Cardiac septum (tissue), 1 donor: ENCODE measurements around the gene CPD. TPM values are rescaled to one million over a fixed set of nuclear protein-coding genes. Genes with fewer than 3 reads are reported as not detected.
"Not testable (repeated sequence)": the region's sequence is repeated elsewhere in the genome, so short reads cannot be mapped to it uniquely, and the experiment has no call there.

Experiments
- DNase-seq: peaks from one replicate; pipeline ENCODE4 v3.0.0-alpha.2; 2020; ENCODE audit warnings: low spot score
- intact Hi-C: fragments of 100-400 bp; cut with DNase I; formaldehyde crosslinking; loops from one replicate; pipeline ENCODE4 v1.14.0; 2022
- long read RNA-seq: library from polyadenylated mRNA; unstranded; transcript quantifications from one replicate; pipeline ENCODE4 v2.0.0, GENCODE V29; 2021
- total RNA-seq: library from RNA; stranded (reverse); fragmentation: NEBNext Ultra II Directional; extraction: Animal tissue kit (Norgen Biotek cat#: 25700); gene quantifications from one replicate; pipeline ENCODE4 v1.2.1, GENCODE V29; 2021
- donor health status: DM: no; HTN: no; CAD: no.

Gene CPD
- 20.7 TPM for total RNA-seq
- long read RNA-seq, full-length matches to known transcripts = 4 of 16 reads
- long read RNA-seq, partial matches to known transcripts = 5 of 16 reads
- long read RNA-seq, other reads (novel, unspliced or antisense) = 7 of 16 reads

DNA sequence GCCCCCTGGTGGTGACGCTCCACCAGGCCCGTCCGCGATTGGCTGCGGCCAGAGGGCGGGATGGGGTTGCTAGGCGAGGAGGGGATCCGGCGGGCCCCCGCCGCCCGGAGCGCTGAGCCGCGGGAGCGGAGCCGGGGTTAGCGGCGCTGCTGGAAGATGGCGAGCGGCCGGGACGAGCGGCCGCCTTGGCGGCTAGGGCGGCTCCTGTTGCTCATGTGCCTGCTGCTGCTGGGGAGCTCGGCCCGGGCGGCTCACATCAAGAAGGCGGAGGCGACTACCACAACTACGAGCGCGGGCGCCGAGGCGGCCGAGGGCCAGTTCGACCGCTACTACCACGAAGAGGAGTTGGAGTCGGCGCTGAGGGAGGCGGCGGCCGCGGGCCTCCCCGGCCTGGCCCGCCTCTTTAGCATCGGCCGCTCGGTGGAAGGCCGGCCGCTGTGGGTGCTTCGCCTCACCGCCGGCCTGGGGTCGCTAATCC lies at the start of gene CPD:
Gene CPD, plus strand, starts transcription at position 103 of the 478 bp plus-strand sequence. Its CDS starts 54 bp downstream, at position 157.
- DNase-seq = peak; percentile 99
- intact Hi-C loops = loop anchor here (2.0 to 5.0 kb wide), 3 partner anchors 38 to 98 kb away; partner anchors contain the start of genes BLMH and GOSR1

DNA sequence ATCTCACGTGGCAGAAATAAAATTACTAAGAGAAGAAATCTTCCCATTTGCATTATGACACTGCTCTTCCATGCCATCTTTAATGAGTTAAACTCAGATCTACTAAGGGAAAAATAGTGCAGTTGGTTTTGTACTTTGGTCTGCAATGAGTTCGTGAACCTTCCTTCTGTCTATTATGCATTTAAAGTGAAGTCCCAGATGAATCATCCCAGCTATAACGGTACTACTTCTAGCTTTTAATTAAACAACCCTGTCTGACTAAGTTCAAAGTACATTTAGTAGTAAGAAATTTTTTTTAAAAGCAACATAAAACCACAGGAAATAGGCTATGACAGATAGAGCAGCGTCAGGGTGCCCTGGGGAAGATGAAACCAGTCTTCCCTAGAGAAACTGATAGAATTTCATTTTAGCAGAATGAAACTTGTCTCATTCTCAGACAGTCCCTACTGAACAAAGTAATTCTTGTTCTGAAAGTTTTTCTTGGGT lies 46.6 kb upstream of the CPD start:
- intact Hi-C loops = no loop called here
- DNase-seq = no peak

DNA sequence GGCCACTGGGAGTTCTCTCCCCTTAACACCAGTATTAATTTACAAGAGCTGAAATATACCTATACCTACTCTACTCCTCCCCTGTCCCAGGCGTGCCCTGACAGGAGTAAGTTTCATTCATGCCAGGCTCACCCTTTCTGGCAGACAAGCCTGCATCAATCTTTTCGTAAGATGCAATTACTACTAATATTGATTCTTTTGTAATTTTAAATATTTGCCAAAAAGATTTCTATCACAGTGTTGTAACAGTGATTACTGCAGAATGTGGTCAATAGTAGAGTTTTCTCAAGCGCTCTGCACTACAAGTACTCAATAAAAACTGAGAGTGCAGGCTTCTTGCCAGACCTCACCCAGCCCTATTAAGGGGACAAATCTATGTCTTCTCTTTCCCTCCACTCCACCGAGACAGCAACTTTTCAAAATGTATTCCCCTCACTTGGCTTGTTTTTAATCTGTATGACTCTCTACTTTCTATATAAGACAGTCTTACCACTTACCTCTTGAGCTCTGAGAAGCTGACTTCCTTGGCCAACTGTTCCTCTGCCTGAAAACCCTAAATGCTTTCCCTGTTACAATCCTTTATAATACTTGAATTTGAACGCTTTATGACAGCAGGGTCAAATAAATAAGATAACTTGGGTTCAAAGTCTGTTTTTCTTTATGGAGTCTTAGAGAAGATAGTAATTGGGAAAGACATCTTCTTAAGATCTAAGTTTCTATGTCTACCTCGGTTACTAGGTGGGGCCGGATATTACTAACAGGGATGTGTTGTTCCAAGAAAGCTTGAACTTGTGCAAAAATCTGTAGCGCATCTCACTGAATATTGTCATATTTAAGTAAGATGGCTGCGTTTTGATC lies 45.0 kb upstream of the CPD start, which contains the start of gene TMIGD1:
Gene TMIGD1, minus strand, starts transcription at position 555 of the 858 bp plus-strand sequence. CDS start 1,924 bp downstream, outside the sequence.
- intact Hi-C loops = no loop called here
- DNase-seq = no peak

DNA sequence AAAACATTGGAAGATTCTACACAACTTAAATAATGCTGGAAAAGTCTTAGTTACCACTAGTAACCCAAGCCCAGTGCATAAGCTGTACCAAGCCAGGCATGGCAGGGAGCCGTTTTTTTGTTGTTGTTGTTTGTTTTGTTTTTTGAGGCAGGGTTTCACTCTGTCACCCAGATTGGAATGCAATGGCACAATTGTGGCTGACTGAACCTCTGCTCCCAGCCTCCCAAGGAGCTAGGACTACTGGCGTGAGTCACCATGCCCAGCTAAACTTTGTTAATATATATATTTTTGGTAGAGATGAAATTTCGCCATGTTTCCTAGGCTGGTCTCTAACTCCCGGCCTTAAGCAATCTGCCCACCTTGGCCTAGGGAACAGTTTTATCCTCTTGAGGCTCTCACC lies 44.3 kb upstream of the CPD start:
- intact Hi-C loops = no loop called here
- no peak for DNase-seq

DNA sequence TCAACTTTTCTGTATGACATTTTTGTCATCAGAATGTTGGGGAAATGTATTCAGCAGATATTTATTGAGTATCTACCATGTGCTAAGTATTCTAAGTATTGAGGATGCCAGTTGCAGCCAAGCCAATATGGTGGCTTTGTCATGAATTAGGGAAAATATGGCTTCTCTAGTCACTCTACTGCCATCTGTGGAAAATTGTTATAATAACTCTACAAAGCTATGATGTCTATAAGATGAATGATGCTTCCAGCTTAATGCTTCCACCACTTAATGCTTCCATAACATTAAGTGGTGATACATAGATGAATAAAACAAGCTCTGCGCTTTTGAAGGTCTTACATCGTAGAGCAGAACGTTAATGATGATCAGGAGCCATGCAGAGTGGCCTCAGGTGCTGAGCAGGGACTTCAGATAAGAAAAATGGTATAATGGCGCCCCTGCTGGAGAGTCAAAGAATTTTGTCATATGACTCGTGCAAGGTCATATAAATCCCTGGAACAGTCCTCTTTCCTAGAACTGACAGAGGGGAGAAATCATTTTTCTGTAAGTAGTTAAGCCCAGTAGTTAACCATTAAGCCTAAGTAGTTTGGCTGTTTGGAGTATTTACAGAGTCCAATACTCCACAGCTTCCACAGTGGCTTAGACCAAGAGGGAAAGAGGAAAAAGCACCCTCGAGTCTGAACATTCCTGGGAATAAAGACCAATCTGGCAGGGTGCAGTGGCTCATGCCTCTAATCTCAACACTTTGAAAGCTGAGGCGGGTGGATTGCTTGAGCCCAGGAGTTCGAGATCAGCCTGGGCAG lies 42.2 kb upstream of the CPD start:
- intact Hi-C loops = no loop called here
- DNase-seq = no peak

DNA sequence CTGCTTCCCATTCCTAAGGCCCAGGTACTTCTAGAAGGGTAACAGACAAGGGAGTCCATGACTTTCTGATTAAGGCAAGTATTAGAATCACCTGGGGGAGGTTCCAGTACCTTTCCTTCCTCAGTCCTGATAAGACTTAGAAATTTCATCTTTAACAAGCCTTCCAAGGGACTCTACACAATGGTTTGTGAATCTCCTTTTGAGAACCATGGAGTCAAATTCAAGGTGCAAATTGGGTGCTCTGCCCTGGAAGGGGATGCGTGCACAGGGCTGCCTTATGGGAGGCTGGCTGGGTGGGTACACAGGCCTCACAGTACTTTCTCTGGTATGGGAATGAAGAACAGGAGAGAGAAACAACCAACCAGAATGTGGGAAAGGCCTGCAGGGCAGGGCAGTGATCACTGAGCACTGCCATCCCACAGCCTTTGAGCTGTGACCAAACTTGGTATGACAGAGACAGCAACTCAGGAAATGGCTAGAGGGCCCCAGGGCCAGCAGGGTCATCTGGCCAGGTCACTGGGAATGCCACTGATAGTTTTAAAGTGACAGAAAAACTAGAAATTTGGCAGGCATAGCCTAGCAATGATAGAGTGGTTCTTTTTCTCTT lies 41.2 kb upstream of the CPD start:
- intact Hi-C loops = no loop called here
- DNase-seq = no peak

DNA sequence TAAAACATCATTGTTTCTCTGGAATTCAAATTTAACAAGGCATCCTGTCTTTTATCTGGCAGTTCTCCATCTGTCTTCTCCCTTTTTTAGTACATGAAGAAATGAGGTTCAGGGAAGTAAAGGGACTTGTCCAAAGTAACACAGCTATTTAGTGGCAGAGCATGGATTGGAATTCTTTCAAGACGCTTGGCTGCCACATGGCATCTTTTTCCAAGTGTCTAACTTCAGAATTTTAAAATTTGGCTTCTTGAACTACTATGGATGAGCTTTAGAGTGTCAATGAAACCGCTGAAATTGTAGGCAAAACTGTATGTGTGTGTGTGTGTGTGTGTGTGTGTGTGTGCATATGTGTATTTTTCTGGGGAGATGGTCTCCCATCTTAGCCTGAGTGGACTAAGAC lies 39.6 kb upstream of the CPD start:
- intact Hi-C loops = no loop called here
- no peak for DNase-seq

DNA sequence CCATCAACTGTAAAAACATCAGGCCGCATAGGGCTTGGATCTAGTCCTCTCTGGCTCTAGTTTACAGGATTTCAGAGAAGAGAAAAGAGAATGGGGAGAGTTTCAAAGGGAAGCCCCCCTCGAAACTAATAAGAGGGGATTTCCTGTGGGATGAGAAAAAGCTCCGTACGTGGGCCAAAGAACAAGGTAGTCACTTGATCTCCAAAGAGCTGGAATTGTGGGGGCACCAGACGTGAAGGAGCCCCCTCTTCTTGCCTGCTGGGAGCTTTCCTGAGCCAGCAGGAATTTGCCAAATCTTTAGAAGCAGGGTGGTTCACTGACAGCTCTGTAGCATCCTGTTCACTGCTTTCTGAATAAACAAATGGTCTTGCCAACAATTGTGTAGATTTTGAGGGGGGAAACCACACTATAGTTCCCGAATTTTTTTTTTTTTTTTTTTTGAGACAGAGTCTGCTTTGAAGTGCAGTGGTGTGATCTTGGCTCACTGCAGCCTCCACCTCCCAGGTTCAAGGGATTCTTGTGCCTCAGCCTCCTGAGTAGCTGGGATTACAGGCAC lies 37.8 kb upstream of the CPD start:
- intact Hi-C loops = loop anchor here (2.0 to 10.0 kb wide), 3 partner anchors 38 to 204 kb away; partner anchors contain the start of genes CPD and GOSR1
- no peak for DNase-seq

DNA sequence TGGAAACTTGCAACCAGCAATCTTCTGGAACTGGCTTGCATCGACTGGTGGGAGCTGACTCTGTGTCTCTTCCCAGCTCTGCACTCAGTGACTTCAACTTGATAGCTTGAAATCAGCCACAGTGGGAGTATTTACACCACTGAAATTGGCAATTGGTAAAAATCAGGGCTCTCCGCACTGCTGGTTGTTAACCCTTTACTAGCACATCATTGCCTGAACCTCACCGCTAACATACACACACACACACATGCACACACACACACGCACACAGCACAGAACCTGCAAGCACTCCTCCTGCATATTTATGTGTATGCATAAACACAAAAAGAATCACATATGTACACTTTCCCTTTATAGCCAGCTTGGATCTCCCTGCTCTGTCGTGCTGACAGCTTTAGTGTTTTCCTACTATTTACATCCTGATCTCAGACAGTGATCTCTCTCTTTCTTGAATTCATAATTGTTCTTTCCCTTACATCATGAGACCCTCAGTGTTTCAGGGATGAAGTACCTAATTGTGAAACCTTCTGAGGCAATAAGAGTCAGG lies 37.0 kb upstream of the CPD start:
- no peak for DNase-seq
- intact Hi-C loops = loop anchor here (2.0 to 10.0 kb wide), 3 partner anchors 37 to 203 kb away; partner anchors contain the start of genes CPD and GOSR1

DNA sequence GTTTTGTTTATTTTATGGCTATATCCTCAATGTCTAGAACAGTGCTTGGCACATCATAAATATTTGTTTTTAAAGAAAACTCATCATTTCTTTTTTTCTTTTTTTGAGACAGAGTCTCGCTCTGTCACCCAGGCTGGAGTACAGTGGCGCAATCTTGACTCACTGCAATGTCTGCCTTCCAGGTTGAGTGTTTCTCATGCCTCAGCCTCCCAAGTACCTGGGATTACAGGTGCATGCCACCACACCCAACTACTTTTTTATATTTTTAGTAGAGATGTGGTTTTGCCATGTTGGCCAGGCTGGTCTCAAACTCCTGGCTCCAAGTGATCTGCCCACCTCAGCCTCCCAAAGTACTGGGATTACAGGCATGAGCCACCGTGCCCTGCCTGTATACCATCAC lies 35.5 kb upstream of the CPD start:
- DNase-seq = not testable (repeated sequence)
- intact Hi-C loops = loop anchor here (10.0 kb wide), 1 partner anchor 202 kb away; no protein-coding TSS in a partner anchor

DNA sequence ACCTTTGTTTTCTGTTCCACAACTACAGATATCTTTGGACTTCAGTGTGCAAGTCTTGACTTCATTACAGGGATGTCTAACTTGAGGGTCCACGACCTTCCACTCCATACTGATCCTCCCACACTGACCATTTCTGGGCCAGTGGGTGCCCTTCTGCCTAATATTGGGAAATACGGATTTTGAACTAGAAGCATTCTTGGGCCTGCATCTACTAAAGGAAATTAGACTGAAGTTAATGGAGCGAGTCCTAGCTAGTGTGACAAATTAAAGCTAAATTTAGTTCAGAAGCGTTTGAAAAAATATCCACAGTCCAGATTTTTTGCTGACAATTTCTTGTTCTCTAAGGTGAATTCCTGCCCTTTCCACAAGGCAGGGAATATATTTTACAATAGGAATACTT lies 34.9 kb upstream of the CPD start:
- intact Hi-C loops = loop anchor here (10.0 kb wide), 1 partner anchor 201 kb away; no protein-coding TSS in a partner anchor

DNA sequence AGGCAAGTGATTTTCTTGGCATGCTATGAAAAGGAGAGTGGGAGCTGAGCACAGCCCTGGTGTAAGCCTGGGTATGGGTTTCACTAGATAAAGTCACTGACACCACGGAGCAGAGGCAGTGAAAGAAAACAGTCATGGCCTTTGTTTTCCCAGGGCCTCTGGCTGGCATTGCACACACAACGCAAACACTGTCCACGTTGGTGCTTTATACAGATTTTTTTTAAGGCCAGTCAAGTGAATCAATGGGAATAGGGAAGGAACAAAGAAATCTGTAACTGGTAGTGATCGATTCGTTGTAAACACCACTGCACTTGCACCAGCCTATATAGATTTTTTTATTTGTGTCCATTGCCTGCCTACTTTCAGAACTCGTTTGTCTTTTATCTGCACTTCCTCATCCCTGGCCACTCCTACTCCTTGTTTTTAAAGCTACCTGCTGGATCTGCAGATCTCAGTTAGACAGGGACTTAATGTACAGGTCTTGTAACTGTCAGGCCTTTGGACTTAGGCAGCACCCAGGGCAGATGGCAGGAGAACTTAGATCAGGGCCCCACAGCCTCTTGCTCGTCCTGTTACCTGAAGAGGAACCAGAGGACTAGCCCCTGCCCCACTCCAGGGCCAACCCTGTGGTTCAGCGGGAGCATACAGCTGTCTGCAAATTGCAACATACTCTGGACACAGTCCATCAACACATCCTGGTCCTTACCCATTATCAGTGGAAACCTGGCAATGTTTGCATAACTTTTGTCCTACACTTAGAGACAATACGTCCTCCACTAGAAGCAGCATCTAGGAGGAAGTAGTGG lies 34.2 kb upstream of the CPD start:
- peak; percentile 80 for DNase-seq
- intact Hi-C loops = loop anchor here (10.0 kb wide), 1 partner anchor 200 kb away; no protein-coding TSS in a partner anchor

More for the DNA sequence above, 34.9 kb upstream of the CPD start:
- DNase-seq = no peak

DNA sequence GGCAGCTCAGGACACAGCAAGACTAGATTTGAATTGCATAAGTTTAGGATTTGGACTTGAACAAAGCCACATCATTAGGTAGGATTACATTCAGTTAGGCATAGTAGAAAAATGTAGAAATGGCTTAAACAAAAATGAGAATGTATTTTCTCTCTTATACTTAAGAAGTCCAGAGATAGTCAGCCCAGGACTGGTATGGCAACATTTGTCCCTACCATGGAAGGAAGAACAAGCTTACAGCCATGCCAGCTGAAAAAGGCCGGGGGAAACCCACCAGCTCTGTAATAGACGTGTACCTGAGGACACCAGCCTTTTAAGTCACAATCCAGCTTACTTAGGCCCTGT lies 33.7 kb upstream of the CPD start:
- no peak for DNase-seq
- intact Hi-C loops = loop anchor here (10.0 kb wide), 1 partner anchor 200 kb away; no protein-coding TSS in a partner anchor

DNA sequence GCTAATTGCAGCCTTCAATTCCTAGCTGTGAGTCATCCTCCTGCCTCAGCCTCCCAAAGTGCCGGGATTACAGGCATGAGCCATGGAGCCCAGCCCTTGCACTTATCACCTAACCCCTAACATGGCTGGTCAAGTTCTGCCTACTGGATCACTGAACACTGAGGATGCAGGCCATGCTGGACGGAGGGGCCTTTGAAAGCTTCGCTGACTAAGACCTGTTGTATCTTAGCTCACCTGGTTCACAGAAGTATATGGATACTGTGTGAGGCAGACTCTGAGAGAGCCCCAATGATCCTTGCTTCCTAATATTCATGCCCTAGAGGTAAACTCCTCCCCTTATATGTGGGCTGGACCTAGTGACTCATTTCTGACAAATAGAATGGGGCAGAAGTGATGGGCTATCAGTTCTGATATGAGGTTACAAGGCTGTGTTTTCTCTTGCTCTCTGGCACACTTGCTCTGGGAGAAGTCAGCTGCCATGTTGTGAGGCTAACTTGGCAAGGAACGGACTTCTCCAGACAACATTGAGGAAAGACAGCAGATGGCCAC lies 33.1 kb upstream of the CPD start:
- DNase-seq = no peak
- intact Hi-C loops = loop anchor here (10.0 kb wide), 1 partner anchor 199 kb away; no protein-coding TSS in a partner anchor

DNA sequence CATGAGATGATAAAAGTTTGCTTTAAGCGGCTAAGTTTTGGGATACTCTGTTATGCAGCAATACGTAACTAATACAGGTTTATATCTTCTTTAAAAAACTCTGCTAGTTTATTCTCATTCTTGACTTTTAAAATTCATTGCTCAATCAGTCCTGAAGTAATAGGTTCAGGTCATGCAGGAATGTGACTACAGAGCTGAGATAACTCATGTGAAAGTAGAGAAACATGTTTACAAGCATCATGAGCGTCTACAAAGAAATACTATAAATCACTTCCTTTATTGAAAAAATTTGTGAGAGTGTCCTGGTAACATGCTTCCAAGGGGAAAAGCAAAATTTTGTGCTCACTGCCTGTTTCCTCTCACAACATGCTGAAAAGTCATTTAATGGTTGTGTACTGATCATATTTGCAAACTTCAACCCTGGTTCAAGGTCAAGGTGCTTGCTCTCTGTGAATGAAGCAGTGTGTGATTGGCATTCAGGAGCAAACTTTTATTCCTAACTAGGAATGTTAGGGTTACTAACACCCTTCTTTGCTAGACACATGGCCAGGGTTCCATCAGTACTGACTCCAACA lies 32.4 kb upstream of the CPD start:
- intact Hi-C loops = loop anchor here (10.0 kb wide), 1 partner anchor 198 kb away; no protein-coding TSS in a partner anchor
- no peak for DNase-seq

DNA sequence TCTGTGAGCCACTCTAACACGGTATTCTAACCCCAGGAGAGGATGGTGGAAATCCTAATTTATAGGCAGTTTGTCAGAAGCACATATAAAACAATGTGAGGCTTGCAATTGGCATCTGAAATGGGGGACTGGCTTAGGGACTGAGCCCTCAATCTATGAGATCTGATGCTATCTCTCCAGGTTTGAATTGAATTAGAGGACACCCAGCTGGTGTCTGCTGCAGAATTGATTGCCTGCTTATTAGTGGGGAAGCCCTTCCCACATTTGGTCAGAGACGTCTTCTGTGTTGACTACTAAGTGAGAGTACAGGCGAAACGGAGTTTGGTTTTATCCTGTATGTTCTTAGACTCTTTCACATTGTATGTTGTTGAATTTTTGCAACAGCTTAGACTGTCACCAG lies 31.2 kb upstream of the CPD start:
- intact Hi-C loops = loop anchor here (10.0 kb wide), 1 partner anchor 197 kb away; no protein-coding TSS in a partner anchor
- DNase-seq = no peak

DNA sequence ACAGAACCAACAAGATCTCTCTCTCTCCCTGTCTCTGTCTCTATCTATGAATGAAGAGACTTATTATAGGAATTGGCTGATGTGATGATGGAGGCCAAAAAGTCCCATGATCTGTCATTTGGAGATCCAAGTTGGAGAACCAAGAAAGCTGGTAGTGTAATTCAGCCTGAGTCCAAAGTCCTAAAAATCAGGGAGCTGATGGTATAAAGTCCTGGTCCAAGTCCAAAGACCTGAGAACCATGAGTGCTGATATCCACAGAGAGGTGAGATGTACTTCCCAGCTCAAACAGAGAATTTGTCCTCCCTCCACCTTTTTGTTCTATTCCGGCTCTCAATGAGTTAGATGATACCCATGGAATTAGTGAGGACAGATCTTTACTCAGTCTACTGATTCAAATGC lies 29.5 kb upstream of the CPD start:
- intact Hi-C loops = loop anchor here (10.0 kb wide), 1 partner anchor 196 kb away; no protein-coding TSS in a partner anchor
- no peak for DNase-seq
